Astrocyte of the spinal cord (primary cell): ENCODE measurements around the gene CTPS2.
"Not testable (repeated sequence)": the region's sequence is repeated elsewhere in the genome, so short reads cannot be mapped to it uniquely, and the experiment has no call there.

Source experiments
- DNase-seq: peaks from one replicate; pipeline ENCODE4 v3.0.0; 2011; ENCODE audit warnings: low read depth, low spot score
- H3K4me3 ChIP-seq: 2 replicates; pipeline ENCODE4 v1.5.1; 2011; ENCODE audit warnings: low read depth, mild to moderate bottlenecking, low read length, moderate library complexity
- in situ Hi-C: cut with HindIII; loops from 2 replicates; pipeline ENCODE4 v1.10.0; 2017; ENCODE audit warnings: low sequenced_read_pairs
- TF ChIP-seq, protein P1 (sequence below): IDR thresholded peaks from 2 replicates; pipeline ENCODE4 v1.5.1; 2012; ENCODE audit warnings: low read depth, mild to moderate bottlenecking, low read length, inconsistent platforms

The CTPS2 gene

DNA sequence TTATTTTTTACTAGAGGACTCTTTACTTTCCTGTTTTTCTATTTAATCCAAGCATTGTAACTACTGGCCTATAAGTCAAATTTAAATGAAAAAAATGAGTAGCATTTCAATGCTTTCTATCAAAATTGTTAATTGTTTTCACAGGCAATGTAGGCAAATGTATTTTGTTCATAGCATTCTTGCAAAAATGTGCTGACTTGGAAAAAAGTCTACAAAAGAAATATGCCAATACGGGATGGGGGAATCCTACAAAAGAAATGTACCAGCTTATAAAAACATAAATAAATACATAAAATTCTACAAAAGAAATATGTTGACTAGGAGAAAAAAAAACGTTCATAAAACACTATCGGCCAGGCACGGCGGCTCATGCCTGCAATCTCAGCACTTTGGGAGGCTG lies 77.4 kb downstream of the CTPS2 start:
- in situ Hi-C loops, result no loop called here
- no peak for DNase-seq
- TF ChIP-seq, protein P1, sequence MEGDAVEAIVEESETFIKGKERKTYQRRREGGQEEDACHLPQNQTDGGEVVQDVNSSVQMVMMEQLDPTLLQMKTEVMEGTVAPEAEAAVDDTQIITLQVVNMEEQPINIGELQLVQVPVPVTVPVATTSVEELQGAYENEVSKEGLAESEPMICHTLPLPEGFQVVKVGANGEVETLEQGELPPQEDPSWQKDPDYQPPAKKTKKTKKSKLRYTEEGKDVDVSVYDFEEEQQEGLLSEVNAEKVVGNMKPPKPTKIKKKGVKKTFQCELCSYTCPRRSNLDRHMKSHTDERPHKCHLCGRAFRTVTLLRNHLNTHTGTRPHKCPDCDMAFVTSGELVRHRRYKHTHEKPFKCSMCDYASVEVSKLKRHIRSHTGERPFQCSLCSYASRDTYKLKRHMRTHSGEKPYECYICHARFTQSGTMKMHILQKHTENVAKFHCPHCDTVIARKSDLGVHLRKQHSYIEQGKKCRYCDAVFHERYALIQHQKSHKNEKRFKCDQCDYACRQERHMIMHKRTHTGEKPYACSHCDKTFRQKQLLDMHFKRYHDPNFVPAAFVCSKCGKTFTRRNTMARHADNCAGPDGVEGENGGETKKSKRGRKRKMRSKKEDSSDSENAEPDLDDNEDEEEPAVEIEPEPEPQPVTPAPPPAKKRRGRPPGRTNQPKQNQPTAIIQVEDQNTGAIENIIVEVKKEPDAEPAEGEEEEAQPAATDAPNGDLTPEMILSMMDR, result no peak
- H3K4me3 ChIP-seq, result no peak overlapping the region

DNA sequence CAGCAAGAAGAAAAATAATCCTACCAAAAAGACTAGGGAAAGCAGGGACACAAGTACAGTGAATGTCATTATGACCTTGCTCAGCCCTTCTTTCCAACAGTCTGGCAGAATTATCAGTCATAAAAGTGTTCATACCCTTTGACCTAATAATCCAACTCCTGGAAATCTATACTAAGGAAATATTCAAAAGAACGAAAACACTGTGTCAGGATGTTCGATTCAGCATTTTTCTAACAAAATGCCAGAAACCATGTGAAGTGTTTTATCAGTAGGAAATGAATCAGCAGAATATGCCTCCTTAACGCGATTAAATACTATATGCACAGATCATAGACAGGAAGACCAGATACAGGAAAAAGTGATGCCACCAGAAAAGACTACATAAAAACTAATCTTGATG lies 78.7 kb downstream of the CTPS2 start:
- TF ChIP-seq, protein P1, result no peak
- in situ Hi-C loops, result no loop called here
- H3K4me3 ChIP-seq, result no peak overlapping the region
- DNase-seq, result peak; percentile 25

DNA sequence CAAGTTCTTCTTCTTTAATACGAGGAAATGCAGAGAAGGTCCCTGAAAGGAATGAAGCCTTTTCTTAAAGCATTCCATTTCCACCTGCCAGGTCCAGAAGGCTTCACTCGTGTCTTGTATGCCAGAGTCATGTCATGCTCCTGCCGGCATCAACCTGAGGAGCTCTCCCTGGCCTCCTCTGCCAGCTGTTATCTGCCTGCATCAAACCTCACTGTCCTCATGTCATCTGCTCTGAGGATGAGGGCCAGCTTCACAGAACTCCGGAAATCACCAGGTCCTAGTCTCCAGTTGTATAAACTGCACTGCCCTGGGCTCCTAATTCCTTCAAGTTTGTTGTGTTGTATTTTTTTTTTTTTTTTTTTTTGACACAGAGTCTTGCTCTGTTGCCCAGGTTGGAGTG lies 82.6 kb downstream of the CTPS2 start:
- DNase-seq, result no peak
- TF ChIP-seq, protein P1, result no peak
- no peak overlapping the region for H3K4me3 ChIP-seq
- in situ Hi-C loops, result no loop called here

DNA sequence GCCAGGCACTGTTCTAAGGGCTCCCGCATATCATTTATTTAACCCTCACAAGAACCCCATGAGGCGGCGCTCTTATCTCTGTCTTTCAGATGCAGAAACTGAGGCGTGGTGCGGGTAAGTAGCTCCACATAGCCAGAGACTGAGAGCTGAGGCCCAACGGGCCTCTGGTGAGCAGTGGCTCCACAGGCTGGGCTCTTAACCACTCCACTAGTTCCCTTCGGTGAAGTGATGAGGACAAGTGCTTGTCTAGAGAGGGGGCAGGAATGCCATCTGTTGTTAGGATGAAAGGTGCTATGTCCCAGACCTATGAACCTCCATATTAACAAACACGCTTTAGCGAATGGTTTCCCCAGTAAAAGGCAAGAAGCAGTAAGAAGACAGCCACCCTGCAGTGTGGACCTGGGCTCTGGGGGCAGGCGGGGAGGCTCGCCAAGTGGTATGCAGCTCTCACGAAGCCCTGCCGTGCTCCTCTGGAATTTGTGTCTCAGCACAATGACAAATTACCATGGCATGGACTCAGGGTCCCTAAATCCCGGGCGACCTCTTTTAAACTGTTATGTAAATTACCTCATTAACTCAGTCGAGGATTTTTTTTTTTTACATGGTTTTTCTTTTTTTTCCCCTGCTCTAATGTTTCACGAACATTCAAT lies 83.4 kb downstream of the CTPS2 start:
- no peak overlapping the region for H3K4me3 ChIP-seq
- TF ChIP-seq, protein P1, result no peak
- in situ Hi-C loops, result no loop called here
- no peak for DNase-seq

DNA sequence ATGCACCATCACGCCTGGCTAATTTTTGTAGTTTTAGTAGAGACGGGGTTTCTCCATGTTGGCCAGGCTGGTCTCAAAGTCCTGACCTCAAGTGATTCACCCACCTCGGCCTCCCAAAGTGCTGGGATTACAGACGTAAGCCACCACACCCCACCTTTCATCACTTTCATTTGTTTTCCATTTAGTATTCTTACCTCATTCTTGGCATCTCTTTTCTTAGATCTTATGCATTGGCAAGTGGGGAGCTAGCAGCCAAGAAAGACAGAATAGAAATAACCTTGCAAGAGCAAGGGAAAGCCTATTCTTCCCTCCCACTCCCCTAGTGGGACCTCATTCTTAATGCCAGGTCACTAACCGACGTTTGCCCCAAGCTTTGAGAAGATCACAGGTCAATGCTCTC lies 84.0 kb downstream of the CTPS2 start:
- peak; percentile 63 for DNase-seq
- H3K4me3 ChIP-seq, in situ Hi-C loops: not testable (repeated sequence)

DNA sequence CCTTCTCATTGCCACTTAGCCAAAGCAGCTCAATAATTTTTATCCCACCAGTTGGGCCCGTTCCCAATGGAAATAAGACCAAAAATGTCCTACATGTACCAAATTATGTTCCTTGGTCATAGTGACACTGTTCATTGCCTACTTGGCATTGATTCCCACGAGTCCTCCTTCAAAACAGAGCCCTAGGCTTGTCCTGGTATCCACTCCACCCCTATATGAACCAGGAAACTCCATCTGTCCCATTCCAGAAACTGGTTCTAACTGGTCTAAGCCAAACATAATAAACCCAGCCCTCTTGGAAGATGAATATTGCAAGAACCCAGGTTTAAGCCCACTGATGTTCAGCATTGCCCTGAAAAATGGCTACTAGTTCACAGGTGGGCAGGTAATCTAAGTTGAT lies 93.4 kb downstream of the CTPS2 start:
- H3K4me3 ChIP-seq, result no peak overlapping the region
- no peak for DNase-seq
- in situ Hi-C loops, result no loop called here
- TF ChIP-seq, protein P1, result no peak

DNA sequence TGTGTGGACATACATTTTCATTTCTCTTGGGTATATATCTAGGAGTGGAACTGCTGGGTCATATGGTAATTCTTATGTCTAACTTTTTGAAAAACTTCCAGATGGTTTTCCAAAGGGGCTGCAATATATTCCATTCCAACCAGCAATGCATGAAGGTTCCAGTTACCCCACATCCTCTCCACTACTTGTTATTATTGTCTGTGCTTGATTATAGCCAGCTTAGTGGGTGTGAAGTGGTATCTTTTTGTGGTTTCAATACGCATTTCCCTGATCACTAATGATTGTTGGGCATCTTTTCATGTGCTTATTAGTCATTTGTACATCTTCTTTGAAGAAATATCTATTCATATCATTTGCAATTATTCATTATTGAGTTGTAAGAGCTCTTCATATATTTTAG lies 94.0 kb downstream of the CTPS2 start:
- TF ChIP-seq, protein P1, result no peak
- in situ Hi-C loops, result no loop called here

More for the DNA sequence above, 94.0 kb downstream of the CTPS2 start:
- no peak overlapping the region for H3K4me3 ChIP-seq
- DNase-seq, result no peak
